ENCODE results near the gene UQCC3. TPM values are rescaled to one million over a fixed set of nuclear protein-coding genes. Genes with fewer than 3 reads are reported as not detected.
A peak's percentile ranks its signal among the peaks of the same experiment; 100 is the strongest.

Gene UQCC3
- total and polyA plus RNA-seq, 10 of the 15 experiments (the other 5 are each of a cell fraction or from before 2014, with no cell fraction given) = 1.3 to 20.5 (median 8.2) TPM

DNA sequence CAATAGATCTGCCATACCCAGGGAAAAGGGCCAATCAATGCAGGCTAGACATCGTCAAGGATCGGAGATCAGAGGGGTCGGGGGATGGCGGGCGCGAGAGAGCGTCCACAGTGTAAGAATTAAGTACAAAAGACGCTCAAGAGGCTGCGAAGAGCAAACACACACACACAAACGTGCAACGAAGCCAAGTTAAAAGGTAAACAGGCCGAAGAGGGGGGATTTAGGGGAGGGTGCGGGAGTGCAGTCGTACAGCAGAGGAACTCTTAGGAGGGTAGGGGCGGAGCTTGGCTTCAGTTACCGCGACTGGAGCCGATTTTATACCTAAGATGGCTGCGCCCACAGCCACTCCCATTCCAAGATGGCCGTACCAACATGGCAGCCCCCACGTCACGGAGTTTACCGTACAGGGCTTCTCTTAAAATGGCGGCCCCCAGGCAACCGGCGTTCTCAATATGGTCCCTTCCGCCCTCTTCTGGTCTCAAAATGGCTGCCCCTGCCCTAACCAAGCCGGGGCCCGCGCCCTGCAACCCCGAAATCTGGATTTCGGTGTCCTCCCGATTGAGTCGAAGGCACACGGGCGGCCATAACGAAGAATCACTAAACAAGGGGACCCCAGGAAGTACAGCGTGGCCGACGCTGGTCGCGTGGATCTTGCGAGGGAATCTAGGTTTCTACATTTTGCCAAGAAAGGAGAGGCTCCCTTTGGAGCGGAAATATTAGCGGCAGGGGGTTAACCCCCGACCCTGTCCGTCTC lies 38.0 kb downstream of the UQCC3 start (continued):
- TF ChIP-seq TAF1 (IDR thresholded peaks at IDR 0.05; ENCODE audit: borderline replicate concordance, low read depth, low read length) (peak; percentile 88), CHD2 (IDR thresholded peaks at IDR 0.05; ENCODE audit: borderline replicate concordance, low read depth, low read length) (no peak), NFIC (IDR thresholded peaks at IDR 0.05; ENCODE audit: low read depth, low read length) (no peak), LARP7 (IDR thresholded peaks at IDR 0.05) (0 out of 2 replicates have a peak, but pooled peaks have one; percentile 44), RB1 (IDR thresholded peaks at IDR 0.05; ENCODE audit: borderline replicate concordance) (peak; percentile 52; the same call in 1 of the 2 replicates), BACH1 (IDR thresholded peaks at IDR 0.05; ENCODE audit: borderline replicate concordance) (0 out of 2 replicates have a peak, but pooled peaks have one; percentile 28), CREM (IDR thresholded peaks at IDR 0.05; ENCODE audit: low read depth) (peak; percentile 84), POLR2AphosphoS5 (IDR thresholded peaks at IDR 0.05; ENCODE audit: low read length) (peak; percentile 85), RCOR1 (conservative IDR thresholded peaks at IDR 0.05; ENCODE audit: low read depth, low read length) (peak; percentile 100), TBL1XR1 (IDR thresholded peaks at IDR 0.05; ENCODE audit: low read depth, low read length) (peak; percentile 76; the same call in 1 of the 2 replicates), SRF (IDR thresholded peaks at IDR 0.05; ENCODE audit: low read depth in 2 of 2, low read length in 2 of 2) (peak; percentile 83 to 93), HDAC6 (IDR thresholded peaks at IDR 0.05; ENCODE audit: unreplicated experiment) (no peak), ZNF217 (IDR thresholded peaks at IDR 0.05) (no peak), SREBF1 (IDR thresholded peaks at IDR 0.05; ENCODE audit: low read length) (0 out of 2 replicates have a peak, but pooled peaks have one; percentile 30), YY1 (IDR thresholded peaks at IDR 0.05; ENCODE audit: low read depth, low read length) (peak; percentile 100), GATAD2B (conservative IDR thresholded peaks at IDR 0.05; ENCODE audit: low read depth) (0 out of 2 replicates have a peak, but pooled peaks have one; percentile 43), MEF2A (IDR thresholded peaks at IDR 0.05; ENCODE audit: insufficient read depth, low read depth, low read length) (peak; percentile 32; the same call in 1 of the 2 replicates), EED (IDR thresholded peaks at IDR 0.05; ENCODE audit: low read depth) (no peak), RUNX3 (IDR thresholded peaks at IDR 0.05; ENCODE audit: low read length) (peak; percentile 58), KAT2A (conservative IDR thresholded peaks at IDR 0.05; ENCODE audit: control insufficient read depth, low read depth, low read length) (no peak), TARDBP (IDR thresholded peaks at IDR 0.05; ENCODE audit: borderline replicate concordance) (peak; percentile 83; the same call in 1 of the 2 replicates), POLR2A (IDR thresholded peaks at IDR 0.05; ENCODE audit: low read depth, low read length) (peak; percentile 72)
- TF ChIP-seq, protein P1, sequence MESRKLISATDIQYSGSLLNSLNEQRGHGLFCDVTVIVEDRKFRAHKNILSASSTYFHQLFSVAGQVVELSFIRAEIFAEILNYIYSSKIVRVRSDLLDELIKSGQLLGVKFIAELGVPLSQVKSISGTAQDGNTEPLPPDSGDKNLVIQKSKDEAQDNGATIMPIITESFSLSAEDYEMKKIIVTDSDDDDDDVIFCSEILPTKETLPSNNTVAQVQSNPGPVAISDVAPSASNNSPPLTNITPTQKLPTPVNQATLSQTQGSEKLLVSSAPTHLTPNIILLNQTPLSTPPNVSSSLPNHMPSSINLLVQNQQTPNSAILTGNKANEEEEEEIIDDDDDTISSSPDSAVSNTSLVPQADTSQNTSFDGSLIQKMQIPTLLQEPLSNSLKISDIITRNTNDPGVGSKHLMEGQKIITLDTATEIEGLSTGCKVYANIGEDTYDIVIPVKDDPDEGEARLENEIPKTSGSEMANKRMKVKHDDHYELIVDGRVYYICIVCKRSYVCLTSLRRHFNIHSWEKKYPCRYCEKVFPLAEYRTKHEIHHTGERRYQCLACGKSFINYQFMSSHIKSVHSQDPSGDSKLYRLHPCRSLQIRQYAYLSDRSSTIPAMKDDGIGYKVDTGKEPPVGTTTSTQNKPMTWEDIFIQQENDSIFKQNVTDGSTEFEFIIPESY (IDR thresholded peaks at IDR 0.05) = peak; percentile 8; the same call in 1 of the 2 replicates
- TF ChIP-seq, protein P2, sequence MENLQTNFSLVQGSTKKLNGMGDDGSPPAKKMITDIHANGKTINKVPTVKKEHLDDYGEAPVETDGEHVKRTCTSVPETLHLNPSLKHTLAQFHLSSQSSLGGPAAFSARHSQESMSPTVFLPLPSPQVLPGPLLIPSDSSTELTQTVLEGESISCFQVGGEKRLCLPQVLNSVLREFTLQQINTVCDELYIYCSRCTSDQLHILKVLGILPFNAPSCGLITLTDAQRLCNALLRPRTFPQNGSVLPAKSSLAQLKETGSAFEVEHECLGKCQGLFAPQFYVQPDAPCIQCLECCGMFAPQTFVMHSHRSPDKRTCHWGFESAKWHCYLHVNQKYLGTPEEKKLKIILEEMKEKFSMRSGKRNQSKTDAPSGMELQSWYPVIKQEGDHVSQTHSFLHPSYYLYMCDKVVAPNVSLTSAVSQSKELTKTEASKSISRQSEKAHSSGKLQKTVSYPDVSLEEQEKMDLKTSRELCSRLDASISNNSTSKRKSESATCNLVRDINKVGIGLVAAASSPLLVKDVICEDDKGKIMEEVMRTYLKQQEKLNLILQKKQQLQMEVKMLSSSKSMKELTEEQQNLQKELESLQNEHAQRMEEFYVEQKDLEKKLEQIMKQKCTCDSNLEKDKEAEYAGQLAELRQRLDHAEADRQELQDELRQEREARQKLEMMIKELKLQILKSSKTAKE (IDR thresholded peaks at IDR 0.05; ENCODE audit: low read depth, poor library complexity, severe bottlenecking) = peak; percentile 54
- TF ChIP-seq, protein P3, sequence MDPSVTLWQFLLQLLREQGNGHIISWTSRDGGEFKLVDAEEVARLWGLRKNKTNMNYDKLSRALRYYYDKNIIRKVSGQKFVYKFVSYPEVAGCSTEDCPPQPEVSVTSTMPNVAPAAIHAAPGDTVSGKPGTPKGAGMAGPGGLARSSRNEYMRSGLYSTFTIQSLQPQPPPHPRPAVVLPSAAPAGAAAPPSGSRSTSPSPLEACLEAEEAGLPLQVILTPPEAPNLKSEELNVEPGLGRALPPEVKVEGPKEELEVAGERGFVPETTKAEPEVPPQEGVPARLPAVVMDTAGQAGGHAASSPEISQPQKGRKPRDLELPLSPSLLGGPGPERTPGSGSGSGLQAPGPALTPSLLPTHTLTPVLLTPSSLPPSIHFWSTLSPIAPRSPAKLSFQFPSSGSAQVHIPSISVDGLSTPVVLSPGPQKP (IDR thresholded peaks at IDR 0.05; ENCODE audit: low read depth, low read length) = peak; percentile 90
- TF ChIP-seq, protein P4, sequence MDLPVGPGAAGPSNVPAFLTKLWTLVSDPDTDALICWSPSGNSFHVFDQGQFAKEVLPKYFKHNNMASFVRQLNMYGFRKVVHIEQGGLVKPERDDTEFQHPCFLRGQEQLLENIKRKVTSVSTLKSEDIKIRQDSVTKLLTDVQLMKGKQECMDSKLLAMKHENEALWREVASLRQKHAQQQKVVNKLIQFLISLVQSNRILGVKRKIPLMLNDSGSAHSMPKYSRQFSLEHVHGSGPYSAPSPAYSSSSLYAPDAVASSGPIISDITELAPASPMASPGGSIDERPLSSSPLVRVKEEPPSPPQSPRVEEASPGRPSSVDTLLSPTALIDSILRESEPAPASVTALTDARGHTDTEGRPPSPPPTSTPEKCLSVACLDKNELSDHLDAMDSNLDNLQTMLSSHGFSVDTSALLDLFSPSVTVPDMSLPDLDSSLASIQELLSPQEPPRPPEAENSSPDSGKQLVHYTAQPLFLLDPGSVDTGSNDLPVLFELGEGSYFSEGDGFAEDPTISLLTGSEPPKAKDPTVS (IDR thresholded peaks at IDR 0.05; ENCODE audit: low read depth, low read length) = peak; percentile 37; the same call in 1 of the 2 replicates
